Activated CD4-positive, alpha-beta T cell treated with anti-CD3 and anti-CD28 coated beads, Interleukin-2, amount 50 U/mL, for 48 hours (primary cell): ENCODE measurements around the gene ASPSCR1.

Source experiments
- DNase-seq, 2 experiments: peaks; one replicate each; pipeline ENCODE4 v3.0.0-alpha.2; 2020

Gene ASPSCR1

GRCh38 chr17:81984773-81985410 is 7.5 kb downstream of the ASPSCR1 start:
- no peak for DNase-seq

DNA sequence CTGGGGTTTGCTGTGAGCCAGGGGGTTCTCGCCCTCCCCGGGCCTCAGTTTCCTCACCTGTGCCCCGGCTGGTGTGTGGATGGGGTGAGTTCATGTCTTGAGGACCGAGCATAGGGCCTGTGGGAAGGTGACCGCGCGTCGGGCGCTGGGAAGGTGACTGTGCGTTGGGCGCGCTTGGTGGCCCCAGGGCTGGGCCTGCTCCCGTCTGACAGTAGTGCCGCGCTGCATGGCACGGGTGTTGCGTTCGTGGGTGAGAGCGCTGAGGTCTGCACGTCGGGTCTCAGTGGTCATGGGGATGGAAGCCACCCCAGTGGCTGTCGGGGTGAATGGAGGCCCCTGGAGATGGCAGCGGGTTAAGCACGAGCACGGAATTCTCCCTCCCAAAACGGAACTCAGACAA is 9.2 kb downstream of the ASPSCR1 start:
- DNase-seq, result no peak

DNA sequence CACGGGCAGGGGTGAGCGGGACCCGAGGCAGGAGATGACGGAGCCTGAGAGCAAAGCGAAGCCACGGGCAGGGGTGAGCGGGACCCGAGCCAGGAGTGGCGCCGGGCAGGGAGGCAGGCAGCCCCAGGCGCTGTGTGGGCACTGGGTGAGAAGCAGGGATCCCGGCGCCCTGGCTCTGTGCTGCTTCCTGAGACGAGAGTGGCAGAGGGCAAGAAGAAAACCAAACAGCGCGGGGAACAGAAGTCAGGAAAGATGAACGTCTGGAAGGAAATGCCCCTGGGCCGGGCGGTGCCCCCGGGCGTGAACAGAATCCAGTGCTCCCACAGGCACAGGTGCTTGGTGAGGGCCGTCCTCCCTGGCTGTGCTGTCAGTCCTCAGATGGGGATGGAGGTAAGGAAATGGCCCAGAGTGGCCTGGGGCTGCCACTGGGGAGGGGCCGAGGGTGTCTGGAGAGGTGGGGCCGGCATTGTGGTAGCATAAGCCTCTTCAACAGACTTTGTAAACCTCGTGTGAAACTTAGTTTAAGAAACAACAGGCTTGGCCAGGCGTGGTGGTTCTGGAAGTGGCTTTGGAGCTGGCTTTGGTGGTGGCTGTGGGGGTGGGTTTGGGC is 9.8 kb downstream of the ASPSCR1 start:
- DNase-seq, result no peak

DNA sequence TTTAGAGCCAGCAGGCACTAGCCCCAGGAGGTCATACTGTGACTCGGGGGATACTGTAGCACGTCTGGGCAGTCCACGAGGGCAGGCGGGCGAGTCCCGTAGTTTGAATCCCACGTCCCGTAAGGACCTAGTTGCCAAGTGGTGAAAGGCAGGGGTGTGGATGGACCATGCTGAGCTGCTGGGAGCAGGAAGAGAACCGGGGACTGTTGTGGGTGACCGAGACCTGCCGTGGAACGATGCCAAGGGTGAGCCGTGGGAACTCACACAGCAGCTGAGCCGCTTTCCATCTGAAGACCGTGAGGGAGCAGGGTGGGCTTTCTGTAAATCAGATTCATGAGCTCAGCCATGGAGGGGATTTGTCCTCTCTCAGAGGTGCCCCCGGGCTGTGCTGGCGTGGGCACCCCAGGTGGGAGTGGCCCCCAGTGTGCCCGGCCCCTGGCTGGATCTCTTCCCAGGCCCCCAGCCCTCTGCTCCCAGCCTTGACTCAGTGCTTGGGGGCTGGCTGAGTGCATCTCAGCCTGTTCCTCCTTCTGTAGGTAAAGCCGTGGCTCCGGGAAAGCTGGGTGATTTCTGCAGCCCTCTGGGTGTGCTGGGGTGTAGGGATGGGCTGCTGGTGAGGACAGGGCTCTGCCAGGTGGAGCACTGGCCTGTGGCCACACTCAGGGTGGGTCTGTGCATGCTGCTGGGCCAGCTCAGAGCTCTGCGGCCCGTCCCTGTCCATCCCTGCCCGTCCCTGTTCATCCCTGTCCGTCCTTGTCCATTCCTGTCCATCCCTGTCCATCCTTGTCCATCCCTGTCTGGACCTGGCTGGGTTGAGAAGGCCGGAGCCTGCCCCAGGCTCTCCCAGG is 13.6 kb downstream of the ASPSCR1 start:
- DNase-seq, result no peak

GRCh38 chr17:81991684-81992305 is 14.4 kb downstream of the ASPSCR1 start:
- DNase-seq, result no peak

GRCh38 chr17:81992306-81993102 is 15.1 kb downstream of the ASPSCR1 start:
- no peak for DNase-seq

DNA sequence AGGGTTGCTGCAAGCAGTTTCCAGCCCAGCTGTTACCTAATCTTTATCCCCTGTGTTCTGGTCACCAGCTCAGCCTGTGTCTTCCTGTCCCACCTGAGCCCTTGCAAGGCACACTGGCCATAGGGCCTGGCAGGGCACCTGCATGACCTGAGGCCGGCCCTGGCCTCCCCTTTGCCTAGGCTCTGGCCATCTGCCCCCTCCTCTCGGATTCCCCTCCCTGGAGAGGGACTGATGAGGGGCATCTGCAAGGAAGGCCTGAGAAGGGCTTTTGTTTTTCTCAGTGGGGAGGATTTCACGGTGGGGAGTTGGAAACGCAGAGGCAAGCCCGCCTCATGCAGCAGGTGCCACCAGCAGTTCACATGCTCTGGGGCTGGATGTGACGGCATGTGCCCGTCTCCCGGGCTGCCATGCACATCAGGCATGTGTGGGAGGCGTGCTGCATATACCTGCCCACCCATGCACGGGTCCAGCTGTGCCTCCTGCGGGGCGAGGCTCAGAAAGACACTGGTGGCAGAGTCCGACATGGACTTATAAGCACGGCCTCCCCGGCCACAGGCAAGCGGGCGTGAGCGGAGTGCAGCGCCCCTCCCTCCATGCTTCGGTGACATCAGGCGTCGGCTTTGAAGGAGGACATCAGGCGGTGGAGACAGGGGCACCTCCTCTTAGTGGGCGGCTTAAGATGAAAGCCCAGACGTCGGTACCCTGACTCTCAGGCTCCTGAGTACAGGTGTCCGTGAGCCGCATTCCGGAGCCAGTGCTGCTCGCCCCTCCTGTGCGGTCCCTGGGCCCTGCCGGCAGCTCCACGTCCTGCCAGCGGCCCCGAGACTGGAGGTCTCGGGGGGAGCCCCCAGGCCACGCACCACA is 16.5 kb downstream of the ASPSCR1 start:
- DNase-seq, result no peak

DNA sequence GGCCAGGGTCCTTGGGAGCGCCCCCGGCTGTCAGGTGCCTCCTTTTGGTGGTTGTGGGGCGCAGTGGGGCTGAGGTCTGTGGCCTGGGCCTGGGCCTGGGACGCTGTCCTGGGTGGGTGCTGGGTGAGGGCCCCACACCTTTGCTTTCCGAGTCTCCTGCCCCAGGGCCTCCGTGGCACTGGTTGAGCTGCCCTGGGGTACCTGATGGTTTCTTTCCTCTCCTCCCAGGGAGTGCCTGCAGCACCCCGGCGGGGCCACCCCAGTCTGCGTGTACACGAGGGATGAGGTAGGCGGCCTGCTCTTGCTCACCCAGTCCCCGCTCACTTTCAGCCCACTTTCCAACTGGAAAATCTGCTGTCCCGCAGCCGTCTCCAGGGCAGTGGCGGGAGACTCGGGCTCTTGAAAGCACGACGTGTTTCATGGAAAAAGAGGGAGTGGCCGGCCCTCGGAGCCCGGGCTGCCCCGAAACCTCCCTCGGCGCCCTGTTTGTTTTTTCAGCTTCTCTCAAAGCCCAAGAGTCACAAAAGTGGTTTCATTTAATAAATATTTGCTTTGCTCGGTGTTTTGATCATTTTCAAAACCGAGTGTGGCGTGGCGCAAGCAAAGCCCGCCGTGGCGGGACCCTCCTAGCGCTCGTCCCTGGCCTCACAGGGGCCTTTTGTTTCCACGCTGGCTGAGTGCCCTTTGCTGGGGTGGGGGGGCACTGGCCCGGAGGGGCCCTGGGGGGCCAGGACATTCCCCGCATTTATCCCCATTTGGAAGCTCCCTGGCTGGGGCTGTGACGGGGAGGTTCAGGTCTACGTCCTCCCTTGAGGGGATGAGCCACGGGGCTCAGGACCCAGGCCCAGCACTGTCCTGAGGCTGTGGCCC is 17.4 kb downstream of the ASPSCR1 start:
- DNase-seq, result no peak

- DNase-seq, result no peak
Measured at GRCh38 chr17:81995463-81996231, 18.2 kb downstream of the ASPSCR1 start.

DNA sequence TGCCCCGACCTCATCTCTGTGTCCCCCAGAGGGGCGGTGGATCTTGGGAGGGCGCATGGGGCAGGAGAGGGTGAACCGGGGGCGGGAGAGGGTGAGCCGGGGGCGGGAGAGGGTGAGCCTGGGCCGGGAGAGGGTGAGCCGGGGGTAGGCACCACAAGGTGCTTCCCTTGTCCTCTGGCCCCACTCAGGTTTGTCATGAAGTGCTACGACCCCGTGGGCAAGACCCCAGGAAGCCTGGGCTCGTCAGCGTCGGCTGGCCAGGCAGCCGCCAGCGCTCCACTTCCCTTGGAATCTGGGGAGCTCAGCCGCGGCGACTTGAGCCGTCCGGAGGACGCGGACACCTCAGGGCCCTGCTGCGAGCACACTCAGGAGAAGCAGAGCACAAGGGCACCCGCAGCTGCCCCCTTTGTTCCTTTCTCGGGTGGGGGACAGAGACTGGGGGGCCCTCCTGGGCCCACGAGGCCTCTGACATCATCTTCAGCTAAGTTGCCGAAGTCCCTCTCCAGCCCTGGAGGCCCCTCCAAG is 18.9 kb downstream of the ASPSCR1 start:
- no peak for DNase-seq

DNA sequence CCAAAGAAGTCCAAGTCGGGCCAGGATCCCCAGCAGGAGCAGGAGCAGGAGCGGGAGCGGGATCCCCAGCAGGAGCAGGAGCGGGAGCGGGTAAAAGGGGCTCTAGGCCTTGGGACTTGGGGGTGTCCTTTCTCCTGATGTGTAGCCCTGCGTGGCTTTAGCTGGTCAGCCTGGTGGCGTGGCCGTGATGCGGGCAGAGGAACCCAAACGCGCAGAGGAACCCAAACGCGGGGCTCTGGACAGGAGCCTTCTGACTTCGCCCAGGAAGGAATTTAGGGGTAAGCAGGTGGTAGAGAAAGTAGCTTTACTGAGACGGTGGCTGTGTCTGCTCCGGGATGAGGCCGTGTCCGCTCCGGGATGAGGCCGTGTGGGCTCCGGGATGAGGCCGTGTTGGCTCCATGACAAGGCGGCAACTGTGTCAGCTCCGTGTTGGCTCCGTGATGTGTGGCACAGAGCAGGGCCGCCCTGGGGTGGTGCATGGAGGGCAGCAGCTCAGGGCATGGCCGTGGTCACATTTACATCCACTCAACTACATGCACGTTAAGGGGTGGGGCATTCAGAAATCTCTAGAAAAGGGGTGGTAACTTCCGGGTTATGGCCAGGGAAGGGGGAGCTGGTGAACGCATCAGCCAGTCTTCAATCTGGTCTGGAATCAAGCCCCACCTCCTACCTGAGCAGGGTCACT is 19.5 kb downstream of the ASPSCR1 start:
- no peak for DNase-seq

DNA sequence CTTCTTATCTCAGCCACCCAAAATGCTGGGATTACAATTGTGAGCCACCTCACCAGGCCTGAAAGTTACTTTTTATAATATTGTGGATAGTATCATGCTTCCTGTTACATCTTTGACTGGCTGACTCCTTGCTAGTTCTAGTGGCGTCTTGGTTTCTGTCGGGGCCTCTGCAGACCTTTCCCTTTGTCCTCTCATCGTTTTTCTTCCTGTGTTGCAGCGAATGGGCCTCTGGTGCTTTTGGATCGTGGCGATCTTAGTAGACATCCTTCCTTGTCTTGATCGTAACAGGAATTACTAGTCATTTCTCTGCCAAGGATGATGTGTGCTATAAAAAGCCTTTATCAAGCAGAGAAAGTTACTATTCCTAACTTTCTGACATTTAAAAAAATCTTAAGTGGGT is 20.8 kb downstream of the ASPSCR1 start:
- no peak for DNase-seq

DNA sequence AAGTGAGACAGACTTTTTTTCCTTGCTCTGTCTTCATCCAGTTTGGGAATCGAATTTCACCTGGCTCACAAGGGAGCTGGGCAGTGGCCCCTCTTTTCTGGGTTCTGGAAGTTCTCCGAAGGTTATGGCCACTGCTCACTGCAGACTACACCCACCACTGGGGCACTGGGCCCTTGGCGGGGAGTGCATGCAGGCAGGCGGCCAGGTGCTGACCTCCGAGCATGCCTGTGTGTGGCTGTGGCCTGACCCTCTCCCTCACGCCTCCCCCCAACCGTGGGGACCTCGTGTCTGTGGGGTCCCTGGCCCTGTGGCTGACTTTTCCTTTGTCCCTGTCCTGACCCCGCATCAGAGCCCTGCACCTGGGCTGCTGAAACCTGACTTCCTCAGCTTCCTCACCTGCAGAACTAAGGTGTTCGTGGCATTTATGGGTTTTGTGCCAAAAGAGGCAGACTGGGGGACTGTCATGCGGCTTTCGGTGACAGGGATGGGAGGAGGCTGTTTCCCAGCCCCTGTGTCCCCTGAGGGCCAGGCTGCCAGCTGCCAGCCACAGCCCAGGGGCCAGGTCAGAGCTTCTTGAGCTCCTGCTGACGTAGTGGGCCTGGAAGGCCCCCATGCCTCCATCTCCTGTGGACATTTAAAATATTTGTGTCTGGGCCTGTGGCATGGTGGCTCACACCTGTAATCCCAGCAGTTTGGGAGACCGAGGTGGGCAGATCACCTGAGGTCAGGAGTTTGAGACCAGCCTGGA is 21.4 kb downstream of the ASPSCR1 start:
- no peak for DNase-seq

DNA sequence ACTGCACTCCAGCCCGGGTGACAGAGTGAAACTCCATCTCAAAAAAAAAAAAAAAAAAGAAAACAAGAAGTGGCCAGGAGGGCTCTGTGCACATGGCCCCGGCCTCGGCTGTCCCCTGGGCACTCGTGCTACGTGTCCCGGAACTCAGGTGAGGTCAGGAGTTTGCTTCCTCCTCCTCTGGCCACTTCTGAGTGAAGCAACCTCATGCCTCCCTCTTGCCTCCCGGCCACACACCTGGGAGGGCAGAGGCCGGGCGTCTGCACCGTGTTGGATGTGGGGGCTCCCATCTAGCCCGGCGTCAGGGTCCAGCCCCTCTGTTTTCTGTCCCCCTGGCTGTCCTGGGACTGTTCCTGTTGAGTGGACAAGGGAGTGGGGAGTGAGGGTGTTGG is 22.2 kb downstream of the ASPSCR1 start:
- DNase-seq, result no peak

DNA sequence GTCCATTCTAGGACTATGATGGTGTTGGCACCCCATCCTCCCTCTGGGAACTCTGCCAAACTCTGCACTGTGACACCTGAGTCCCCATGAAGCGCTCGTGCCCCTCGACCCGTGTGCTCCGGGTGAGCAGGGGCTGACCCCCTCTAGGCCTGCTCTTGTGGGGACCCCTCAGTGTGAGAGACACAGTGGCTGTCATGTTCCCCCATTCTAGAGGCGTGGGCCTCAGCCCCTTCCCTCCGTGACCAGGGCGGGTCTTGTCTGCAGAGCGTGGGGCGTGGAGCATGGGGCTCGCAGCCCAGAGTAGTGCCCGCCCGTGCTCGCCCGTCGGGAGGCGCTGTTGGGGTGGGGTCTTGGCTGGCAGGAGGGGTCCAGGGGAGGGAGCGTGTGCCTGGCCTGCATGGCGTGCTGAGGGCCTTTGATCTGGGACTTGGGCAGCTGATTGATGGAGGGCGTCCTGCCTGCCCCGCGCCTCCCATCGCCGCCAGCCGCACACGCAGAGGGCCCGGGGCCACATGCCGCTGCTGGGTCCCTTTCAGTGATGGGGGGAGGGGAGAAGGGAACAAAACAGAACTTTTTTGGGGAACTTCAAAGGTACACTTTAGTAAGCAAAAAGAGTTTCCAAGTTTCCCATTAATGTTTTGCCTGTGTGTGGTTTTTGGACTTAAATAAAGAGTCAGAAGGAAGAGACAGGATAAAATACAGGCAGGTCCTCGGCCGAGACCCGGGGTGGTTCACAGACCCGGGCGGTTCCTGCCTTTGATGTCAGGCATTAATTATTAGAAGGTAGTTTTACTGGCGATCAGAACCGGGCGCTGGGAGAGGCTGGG is 22.8 kb downstream of the ASPSCR1 start:
- no peak for DNase-seq

DNA sequence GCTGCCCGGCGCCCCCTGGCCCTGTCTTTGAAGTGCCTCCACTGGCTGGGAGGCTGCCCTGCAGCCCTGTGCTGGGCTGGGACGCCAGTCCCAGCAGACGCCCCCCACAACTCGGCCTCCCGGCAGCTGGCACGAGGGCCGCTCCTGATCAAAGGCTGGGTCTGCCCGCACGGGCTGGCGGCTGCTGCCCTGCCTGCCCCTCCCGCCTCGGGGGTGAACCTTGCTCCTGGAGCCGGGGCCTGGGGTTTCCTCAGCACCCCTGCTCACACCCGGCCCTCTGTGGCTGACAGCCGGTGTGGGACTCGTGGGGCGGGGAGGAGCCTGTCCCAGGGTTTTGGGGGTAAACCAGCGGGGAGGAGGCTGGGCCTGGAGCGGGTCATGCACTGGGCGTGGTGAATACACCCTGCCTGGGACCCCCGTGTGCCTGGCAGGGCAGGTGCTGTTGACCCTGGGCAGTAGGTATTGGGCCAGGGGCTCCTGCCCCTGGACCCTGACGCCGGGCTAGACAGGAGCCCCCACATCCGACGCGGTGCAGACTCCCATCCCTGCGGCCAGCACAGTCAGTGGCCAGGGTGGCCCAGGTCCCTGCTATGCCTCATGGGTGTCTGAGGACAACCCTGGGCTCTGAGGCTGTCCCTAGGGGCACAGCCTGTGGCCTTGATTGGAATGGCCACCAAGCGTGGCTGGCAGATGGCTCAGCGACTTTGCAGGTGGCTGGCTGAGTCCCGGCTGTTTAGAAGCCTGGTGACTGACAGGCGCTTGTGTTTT is 23.6 kb downstream of the ASPSCR1 start:
- DNase-seq, result no peak
